OCI-LY3 (cell line): ENCODE results near the gene GRK3.

Experiments used
- CTCF ChIP-seq: fragments of 200-600, 300-600 bp; sonication (generic); IDR thresholded peaks from 2 replicates; pipeline ENCODE4 v1.5.1; 2014; ENCODE audit warnings: antibody characterized with exemption, low read length, low read depth
- EZH2phosphoT487 ChIP-seq: fragments of 200-600 bp; shearing (Covaris generic); IDR thresholded peaks from 2 replicates; pipeline ENCODE4 v1.6.1; 2018; ENCODE audit warnings: antibody characterized with exemption, mixed run types, low read depth

- TF ChIP-seq CTCF = no peak
- no peak for TF ChIP-seq EZH2phosphoT487
Measured at GRCh38 chr22:25566186-25566897, 1.9 kb downstream of the GRK3 start.
